GM12873 (cell line): ENCODE data around the gene RAPSN.

Experiments
- TF ChIP-seq, protein P1 (sequence below): IDR thresholded peaks from 2 replicates; pipeline ENCODE4 v1.5.1; 2012; ENCODE audit warnings: low read depth, mild to moderate bottlenecking, moderate library complexity, low read length, control low read depth; ENCODE audit not compliant: insufficient read depth; ENCODE audit errors: missing control alignments

RAPSN gene

GRCh38 chr11:47396049-47396320 lies 53.0 kb downstream of the RAPSN start:
- TF ChIP-seq, protein P1, sequence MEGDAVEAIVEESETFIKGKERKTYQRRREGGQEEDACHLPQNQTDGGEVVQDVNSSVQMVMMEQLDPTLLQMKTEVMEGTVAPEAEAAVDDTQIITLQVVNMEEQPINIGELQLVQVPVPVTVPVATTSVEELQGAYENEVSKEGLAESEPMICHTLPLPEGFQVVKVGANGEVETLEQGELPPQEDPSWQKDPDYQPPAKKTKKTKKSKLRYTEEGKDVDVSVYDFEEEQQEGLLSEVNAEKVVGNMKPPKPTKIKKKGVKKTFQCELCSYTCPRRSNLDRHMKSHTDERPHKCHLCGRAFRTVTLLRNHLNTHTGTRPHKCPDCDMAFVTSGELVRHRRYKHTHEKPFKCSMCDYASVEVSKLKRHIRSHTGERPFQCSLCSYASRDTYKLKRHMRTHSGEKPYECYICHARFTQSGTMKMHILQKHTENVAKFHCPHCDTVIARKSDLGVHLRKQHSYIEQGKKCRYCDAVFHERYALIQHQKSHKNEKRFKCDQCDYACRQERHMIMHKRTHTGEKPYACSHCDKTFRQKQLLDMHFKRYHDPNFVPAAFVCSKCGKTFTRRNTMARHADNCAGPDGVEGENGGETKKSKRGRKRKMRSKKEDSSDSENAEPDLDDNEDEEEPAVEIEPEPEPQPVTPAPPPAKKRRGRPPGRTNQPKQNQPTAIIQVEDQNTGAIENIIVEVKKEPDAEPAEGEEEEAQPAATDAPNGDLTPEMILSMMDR, result no peak

DNA sequence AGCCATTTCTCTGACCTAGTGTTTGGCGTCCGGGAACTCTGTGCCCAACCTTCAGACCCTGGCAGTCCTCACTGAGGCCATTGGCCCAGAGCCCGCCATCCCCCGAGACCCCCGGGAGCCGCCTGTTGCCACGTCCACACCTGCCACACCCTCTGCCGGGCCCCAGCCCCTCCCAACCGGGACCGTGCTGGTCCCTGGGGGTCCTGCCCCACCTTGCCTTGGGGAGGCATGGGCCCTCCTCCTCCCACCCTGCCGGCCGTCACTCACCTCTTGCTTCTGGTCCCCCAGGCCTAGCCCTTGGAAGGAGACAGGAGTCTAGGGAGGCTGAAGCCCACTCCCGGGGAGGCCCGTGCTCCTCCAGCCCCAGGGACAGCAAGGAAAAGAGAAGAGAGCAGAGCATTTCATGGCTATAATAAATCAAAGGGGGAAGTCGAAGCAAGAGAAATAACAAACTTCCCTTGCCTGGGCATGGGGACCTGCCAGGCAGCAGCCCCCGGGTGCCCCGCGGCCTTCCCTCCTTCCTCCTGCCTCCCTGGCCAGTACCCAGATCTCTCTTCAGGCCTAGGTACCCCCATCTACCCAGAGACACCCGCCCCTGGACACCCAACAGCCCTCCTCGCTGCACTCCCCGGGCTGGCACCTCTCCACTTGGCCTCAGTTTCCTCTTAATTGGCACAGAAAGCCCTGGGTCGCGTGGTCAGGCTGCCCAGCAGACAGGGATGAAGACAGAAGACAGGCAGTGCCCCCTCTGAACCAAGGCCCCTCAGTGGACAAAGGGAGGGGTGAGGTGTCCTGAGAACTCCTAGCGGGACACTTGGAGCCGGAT lies 53.5 kb downstream of the RAPSN start:
- TF ChIP-seq, protein P1, result no peak

DNA sequence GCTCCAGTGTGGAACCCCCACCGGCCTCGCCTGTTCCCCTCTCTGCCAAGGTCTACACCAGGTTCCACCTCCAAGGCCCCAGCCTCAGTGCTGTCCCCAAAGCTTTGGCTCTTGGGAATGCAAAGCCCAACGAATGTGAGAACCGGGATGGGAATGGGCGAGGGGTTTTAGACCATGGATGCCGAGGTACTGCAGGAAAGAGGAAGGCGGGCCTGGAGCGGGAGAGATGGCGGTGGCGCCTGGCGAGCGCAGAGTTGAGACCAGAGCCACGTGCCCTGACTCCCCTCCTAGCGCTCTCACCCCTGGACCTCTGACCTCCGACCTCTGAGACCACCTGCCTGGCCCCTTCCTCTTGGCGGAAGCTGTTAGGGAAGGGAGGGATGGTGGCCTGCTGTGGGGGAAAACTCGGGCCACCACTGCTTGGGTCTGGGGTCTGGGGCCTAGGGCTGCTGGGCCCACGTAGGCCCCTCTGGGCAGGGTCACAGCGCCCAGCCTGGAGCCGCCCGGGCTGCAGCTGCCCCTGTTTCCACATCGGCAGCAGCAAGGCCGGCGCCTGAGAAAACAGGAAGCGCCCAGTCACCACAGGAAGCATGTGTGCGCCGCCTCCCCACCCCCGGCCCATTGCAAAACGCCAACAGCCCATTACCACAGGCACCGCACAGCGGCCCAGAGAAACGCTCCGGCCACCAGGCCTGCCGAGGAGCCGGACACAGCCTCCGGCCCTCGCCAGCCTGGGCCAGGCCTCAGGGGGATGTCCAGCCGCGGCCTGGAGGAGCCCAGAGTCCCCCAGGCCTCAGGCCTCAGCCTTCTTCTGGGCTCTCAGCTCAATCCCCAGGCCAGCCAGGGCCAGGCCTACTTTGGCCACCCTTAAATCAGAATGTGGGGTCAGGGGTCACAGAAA lies 54.4 kb downstream of the RAPSN start:
- TF ChIP-seq, protein P1, result no peak

GRCh38 chr11:47394050-47394321 lies 55.0 kb downstream of the RAPSN start:
- TF ChIP-seq, protein P1, result no peak

- TF ChIP-seq, protein P1, result no peak
These were observed 55.5 kb downstream of the RAPSN start for GRCh38 chr11:47393163-47394049.

DNA sequence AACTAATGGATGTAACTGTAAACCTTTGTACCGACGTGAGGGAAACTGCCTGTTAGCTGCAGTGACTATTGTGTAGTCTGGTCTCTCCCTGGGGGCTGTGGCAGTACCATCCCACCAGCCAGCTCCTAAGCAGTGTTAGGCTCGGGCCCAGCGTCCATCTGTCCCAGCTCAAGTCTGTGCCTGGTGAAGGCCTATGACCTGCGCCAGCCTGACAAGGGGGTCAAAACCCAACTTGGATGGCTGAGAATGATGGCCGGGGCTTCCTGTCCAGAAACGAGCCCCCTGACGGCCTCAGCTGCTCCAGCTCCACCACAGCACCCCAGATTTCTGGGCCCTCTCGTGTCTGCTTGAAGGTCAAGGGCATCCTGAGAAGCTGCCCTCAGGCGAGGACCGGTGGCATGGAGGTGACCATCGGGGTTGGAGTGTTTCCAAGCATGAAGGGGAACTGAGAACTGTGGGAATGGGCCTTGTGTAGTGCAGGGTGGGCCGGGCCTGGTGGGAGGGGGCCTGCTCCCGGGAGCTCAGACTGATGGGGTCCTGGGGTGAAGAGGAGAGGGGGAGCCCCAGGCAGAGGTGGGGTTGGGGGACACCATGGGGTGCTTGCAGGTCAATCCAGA lies 56.3 kb downstream of the RAPSN start:
- TF ChIP-seq, protein P1, result no peak
